ENCODE data around the gene CD164L2.
"Not testable (repeated sequence)": the region's sequence is repeated elsewhere in the genome, so short reads cannot be mapped to it uniquely, and the experiment has no call there.

The CD164L2 gene

GRCh38 chr1:27383039-27383605, at the start of gene CD164L2:
Gene CD164L2, minus strand, starts transcription at chr1:27383333. Its CDS starts 94 bp downstream, at chr1:27383239.
- DNase-seq, result no peak

- not testable (repeated sequence) for DNase-seq
Observed at GRCh38 chr1:27432725-27433124, 49.6 kb upstream of the CD164L2 start.

- DNase-seq, result no peak
Observed at GRCh38 chr1:27431601-27431940, 48.4 kb upstream of the CD164L2 start.

GRCh38 chr1:27430903-27431600, 47.9 kb upstream of the CD164L2 start:
- DNase-seq, result peak; percentile 79

- DNase-seq, result no peak
Observed at GRCh38 chr1:27429029-27429425, 45.9 kb upstream of the CD164L2 start.

- peak; percentile 38 for DNase-seq
Observed at GRCh38 chr1:27428316-27429028, 45.3 kb upstream of the CD164L2 start.

GRCh38 chr1:27427816-27428315, 44.7 kb upstream of the CD164L2 start:
- no peak for DNase-seq

GRCh38 chr1:27427329-27427728, 44.2 kb upstream of the CD164L2 start:
- DNase-seq, result peak; percentile 32

GRCh38 chr1:27423709-27424108, 40.6 kb upstream of the CD164L2 start:
- DNase-seq, result no peak

- DNase-seq, result peak; percentile 78
Observed at GRCh38 chr1:27418326-27419185, 35.4 kb upstream of the CD164L2 start.

- DNase-seq, result no peak
Observed at GRCh38 chr1:27417713-27418112, 34.6 kb upstream of the CD164L2 start.

GRCh38 chr1:27416387-27417111, 33.4 kb upstream of the CD164L2 start:
- peak; percentile 62 for DNase-seq

GRCh38 chr1:27414091-27414490, 31.0 kb upstream of the CD164L2 start:
- DNase-seq, result no peak

GRCh38 chr1:27413004-27413403, 29.9 kb upstream of the CD164L2 start:
- no peak for DNase-seq

GRCh38 chr1:27412502-27412901, 29.4 kb upstream of the CD164L2 start:
- DNase-seq, result no peak

- DNase-seq, result no peak
Observed at GRCh38 chr1:27410709-27411108, 27.6 kb upstream of the CD164L2 start.

GRCh38 chr1:27409669-27410068, 26.5 kb upstream of the CD164L2 start:
- no peak for DNase-seq

- DNase-seq, result no peak
Observed at GRCh38 chr1:27408151-27408550, 25.0 kb upstream of the CD164L2 start.

GRCh38 chr1:27406791-27407190, 23.7 kb upstream of the CD164L2 start:
- DNase-seq, result not testable (repeated sequence)

GRCh38 chr1:27406362-27406680, 23.2 kb upstream of the CD164L2 start:
- peak; percentile 43 for DNase-seq

- not testable (repeated sequence) for DNase-seq
Observed at GRCh38 chr1:27405598-27406361, 22.6 kb upstream of the CD164L2 start.

- peak; percentile 18 for DNase-seq
Observed at GRCh38 chr1:27405074-27405473, 21.9 kb upstream of the CD164L2 start.
